ENCODE results near the gene SRSF9. TPM values are rescaled to one million over a fixed set of nuclear protein-coding genes. Genes with fewer than 3 reads are reported as not detected.

SRSF9 gene

GRCh38 chr12:120421701-120422100 is 47.8 kb downstream of the SRSF9 start:
- H3K27me3 ChIP-seq (ENCODE audit: control insufficient read depth, insufficient read depth, low read length): peaks cover 29% of the 10 kb centered on the region
- H3K36me3 ChIP-seq (ENCODE audit: insufficient read depth, low read length): no peaks in the 10 kb centered on the region
- no peak overlapping the region for H3K4me3 ChIP-seq (ENCODE audit: low read length)
- H3K9ac ChIP-seq (ENCODE audit: low read depth, low read length): no peak overlapping the region
- no peak overlapping the region for H3K4me2 ChIP-seq (ENCODE audit: low read length)
- H3K9me3 ChIP-seq (replicated peaks; ENCODE audit: low read length): no peaks in the 10 kb centered on the region
- H3K4me1 ChIP-seq (ENCODE audit: control insufficient read depth, insufficient read depth, low read length): no peaks in the 10 kb centered on the region

DNA sequence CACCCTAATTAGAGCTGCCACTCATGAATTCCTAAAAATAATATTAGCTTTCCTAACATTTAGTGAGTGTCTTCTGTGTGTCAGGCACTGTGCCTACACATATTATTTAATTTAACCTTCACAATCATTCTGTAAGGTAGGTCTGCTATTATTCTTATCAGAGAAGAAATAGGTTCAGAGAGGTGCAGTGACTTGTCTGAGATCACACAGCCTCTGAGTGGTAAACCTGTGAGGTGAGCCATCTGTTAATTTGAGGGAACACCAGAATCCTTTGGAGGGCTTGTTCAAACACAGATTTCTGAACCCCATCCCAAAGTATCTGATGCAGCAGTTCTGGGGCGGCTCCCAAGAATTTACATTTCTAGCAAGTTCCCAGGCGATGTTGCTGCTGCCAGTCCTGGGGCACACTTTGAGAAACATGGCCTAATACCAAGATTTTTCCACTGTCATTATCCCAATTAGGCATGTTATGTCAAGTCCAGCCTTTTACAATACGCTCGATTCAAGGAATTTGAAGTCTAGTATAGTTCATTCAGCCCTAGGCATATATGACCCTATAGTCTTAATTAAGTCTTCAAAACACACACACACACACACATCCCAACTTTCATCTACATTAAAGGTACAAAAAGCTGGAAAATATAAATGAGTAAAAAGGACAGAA is 51.5 kb downstream of the SRSF9 start:
- Histone ChIP-seq H3K9me3 (replicated peaks; ENCODE audit: low read length) (no peaks in the 10 kb centered on the region), H3K4me2 (ENCODE audit: low read length) (no peak overlapping the region), H3K36me3 (ENCODE audit: insufficient read depth, low read length) (no peaks in the 10 kb centered on the region), H3K4me3 (ENCODE audit: low read length) (no peak overlapping the region), H3K9ac (ENCODE audit: low read depth, low read length) (no peak overlapping the region), H3K4me1 (ENCODE audit: control insufficient read depth, insufficient read depth, low read length) (no peaks in the 10 kb centered on the region), H3K27me3 (ENCODE audit: control insufficient read depth, insufficient read depth, low read length) (peaks cover 26% of the 10 kb centered on the region)

- H3K9ac ChIP-seq (ENCODE audit: low read depth, low read length): no peak overlapping the region
- H3K4me1 ChIP-seq (ENCODE audit: control insufficient read depth, insufficient read depth, low read length): no peaks in the 10 kb centered on the region
- no peak overlapping the region for H3K4me2 ChIP-seq (ENCODE audit: low read length)
- no peaks in the 10 kb centered on the region for H3K36me3 ChIP-seq (ENCODE audit: insufficient read depth, low read length)
- peaks cover 23% of the 10 kb centered on the region for H3K27me3 ChIP-seq (ENCODE audit: control insufficient read depth, insufficient read depth, low read length)
- H3K9me3 ChIP-seq (replicated peaks; ENCODE audit: low read length): no peaks in the 10 kb centered on the region
- H3K4me3 ChIP-seq (ENCODE audit: low read length): no peak overlapping the region
Observed at GRCh38 chr12:120416490-120417216, 52.9 kb downstream of the SRSF9 start.

DNA sequence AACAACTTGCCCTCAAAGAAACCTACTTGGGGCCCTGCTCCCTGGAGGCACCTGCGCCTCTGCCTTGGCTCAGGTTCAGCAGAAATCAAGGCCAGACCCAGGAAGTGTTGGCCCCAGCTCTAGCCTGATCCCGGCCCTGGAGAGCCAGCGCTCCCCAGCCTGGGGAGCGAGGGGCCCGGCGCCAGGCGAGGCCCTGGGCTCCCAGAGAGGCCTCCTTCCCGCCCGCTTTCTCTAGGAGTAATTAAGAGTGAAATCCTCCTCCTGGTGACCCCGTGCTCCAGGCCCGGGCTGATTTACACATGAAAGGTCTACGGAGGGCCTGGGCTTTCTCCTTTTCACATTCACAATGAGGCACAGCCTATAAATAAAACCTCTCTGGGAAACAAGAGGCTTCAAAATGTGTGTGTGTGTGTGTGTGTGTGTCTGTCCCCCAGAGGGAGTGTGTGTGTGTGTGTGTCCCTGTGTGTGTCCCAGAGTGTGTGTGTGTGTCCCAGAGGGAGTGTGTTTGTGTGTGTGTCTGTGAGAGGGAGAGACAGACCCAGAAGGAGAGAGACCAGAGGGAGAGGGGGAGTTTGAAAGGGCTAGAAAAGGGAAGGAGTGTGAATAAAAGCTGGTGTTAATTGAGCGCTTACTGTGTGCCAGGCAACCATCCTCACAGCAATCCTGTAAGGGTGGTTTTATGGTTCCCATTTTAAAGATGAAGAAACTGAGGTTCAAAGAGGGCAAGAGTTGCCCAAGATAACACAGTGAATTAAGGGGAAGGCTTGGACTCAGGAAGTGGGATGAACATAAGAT is 55.5 kb downstream of the SRSF9 start:
- Histone ChIP-seq H3K36me3 (ENCODE audit: insufficient read depth, low read length) (no peaks in the 10 kb centered on the region), H3K4me1 (ENCODE audit: control insufficient read depth, insufficient read depth, low read length) (no peaks in the 10 kb centered on the region), H3K9me3 (replicated peaks; ENCODE audit: low read length) (no peaks in the 10 kb centered on the region), H3K27me3 (ENCODE audit: control insufficient read depth, insufficient read depth, low read length) (peaks cover 18% of the 10 kb centered on the region), H3K9ac (ENCODE audit: low read depth, low read length) (no peak overlapping the region), H3K4me2 (ENCODE audit: low read length) (no peak overlapping the region), H3K4me3 (ENCODE audit: low read length) (no peak overlapping the region)

DNA sequence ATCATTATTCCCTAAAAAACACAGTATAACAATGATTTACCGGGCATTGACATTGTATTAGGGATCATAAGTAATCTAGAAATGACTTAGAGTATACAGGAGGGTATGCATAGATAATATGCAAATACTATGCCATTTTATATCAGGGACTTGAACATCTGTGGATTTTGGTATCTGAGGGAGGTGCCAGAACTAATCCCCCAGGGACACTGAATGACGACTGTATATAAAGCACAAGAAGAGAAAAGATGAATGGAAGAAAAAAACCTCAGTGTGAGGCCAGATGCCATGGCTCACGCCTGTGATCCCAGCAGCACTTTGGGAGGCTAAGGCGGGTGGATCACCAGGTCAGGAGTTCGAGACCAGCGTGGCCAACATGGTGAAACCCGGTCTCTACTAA is 57.1 kb downstream of the SRSF9 start:
- Histone ChIP-seq H3K9me3 (replicated peaks; ENCODE audit: low read length) (no peaks in the 10 kb centered on the region), H3K4me3 (ENCODE audit: low read length) (no peak overlapping the region), H3K27me3 (ENCODE audit: control insufficient read depth, insufficient read depth, low read length) (peaks cover 11% of the 10 kb centered on the region), H3K9ac (ENCODE audit: low read depth, low read length) (no peak overlapping the region), H3K4me2 (ENCODE audit: low read length) (no peak overlapping the region), H3K36me3 (ENCODE audit: insufficient read depth, low read length) (no peaks in the 10 kb centered on the region), H3K4me1 (ENCODE audit: control insufficient read depth, insufficient read depth, low read length) (no peaks in the 10 kb centered on the region)

Small RNA genes within 50 kb of the gene (small RNA-seq; reads per million reads assigned to genes)
- not detected for gene RF00019

All from skeletal muscle satellite cell (primary cell).